SH-SY5Y (cell line): ENCODE data around the gene DUSP9.

Experiments used
- GATA2 ChIP-seq: IDR thresholded peaks from 2 replicates; pipeline ENCODE4 v1.6.1; 2011; ENCODE audit warnings: mild to moderate bottlenecking, low read depth, low read length
- GATA3 ChIP-seq: IDR thresholded peaks from 2 replicates; pipeline ENCODE4 v1.6.1; 2011; ENCODE audit warnings: low read depth, mild to moderate bottlenecking, low read length, moderate library complexity

DUSP9 gene

GRCh38 chrX:153685156-153685536 lies 38.1 kb downstream of the DUSP9 start:
- TF ChIP-seq GATA2, result no peak
- TF ChIP-seq GATA3, result no peak

GRCh38 chrX:153685751-153686696 lies 39.0 kb downstream of the DUSP9 start:
- no peak for TF ChIP-seq GATA3
- no peak for TF ChIP-seq GATA2

GRCh38 chrX:153686711-153687110 lies 39.7 kb downstream of the DUSP9 start:
- TF ChIP-seq GATA3 (no peak), GATA2 (no peak)

GRCh38 chrX:153687121-153688039 lies 40.4 kb downstream of the DUSP9 start, which contains the start of gene SLC6A8:
TSS of gene SLC6A8 (plus strand) at chrX:153687926. CDS start at chrX:153688575, 649 bp downstream.
- no peak for TF ChIP-seq GATA2
- TF ChIP-seq GATA3, result no peak

GRCh38 chrX:153688071-153688470 lies 41.1 kb downstream of the DUSP9 start:
- no peak for TF ChIP-seq GATA3
- TF ChIP-seq GATA2, result no peak

- TF ChIP-seq GATA3, result no peak
- no peak for TF ChIP-seq GATA2
Observed at GRCh38 chrX:153688506-153688905, 41.5 kb downstream of the DUSP9 start.

- TF ChIP-seq GATA3 (no peak), GATA2 (no peak)
Observed at GRCh38 chrX:153688911-153689590, 42.0 kb downstream of the DUSP9 start.

GRCh38 chrX:153689654-153690465 lies 42.9 kb downstream of the DUSP9 start:
- TF ChIP-seq GATA2, result no peak
- no peak for TF ChIP-seq GATA3

GRCh38 chrX:153690466-153690865 lies 43.5 kb downstream of the DUSP9 start:
- no peak for TF ChIP-seq GATA2
- no peak for TF ChIP-seq GATA3

GRCh38 chrX:153692003-153692402 lies 45.0 kb downstream of the DUSP9 start:
- TF ChIP-seq GATA2 (no peak), GATA3 (no peak)

GRCh38 chrX:153692611-153693156 lies 45.7 kb downstream of the DUSP9 start:
- no peak for TF ChIP-seq GATA3
- no peak for TF ChIP-seq GATA2

- no peak for TF ChIP-seq GATA3
Observed at GRCh38 chrX:153693216-153694086, 46.4 kb downstream of the DUSP9 start.
